Measurements from ENCODE around the gene KDM4B. TPM values are rescaled to one million over a fixed set of nuclear protein-coding genes. Genes with fewer than 3 reads are reported as not detected.
A peak's percentile ranks its signal among the peaks of the same experiment; 100 is the strongest.

The KDM4B gene
- total RNA-seq, 6 experiments from 2014 or later: 17.0 to 27.2 (median 20.3) TPM

DNA sequence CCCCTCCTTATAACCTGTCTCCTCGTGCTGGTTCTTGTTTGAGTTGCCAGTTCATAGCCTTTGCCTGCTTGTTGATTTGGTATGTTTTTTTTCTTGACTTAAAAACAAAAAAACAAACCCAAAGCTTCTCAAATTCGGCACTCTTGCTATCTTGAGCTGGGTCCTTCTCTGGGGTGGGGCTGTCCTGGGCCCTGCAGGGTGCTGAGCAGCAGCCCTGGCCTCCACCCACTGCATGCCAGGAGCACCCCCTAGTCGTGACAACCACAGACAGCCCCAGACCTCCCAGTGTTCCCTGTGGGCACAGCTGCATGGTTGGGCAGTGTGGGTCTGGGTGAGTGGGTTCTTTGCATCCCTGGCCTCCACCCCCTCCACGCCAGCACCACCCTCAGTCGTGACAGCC is 27.8 kb downstream of the KDM4B start:
- peaks cover 12% of the 10 kb centered on the region for H3K4me1 Mint-ChIP-seq (ENCODE audit: low read depth)
- no peak overlapping the region for H3K27ac Mint-ChIP-seq
- H3K9me3 Mint-ChIP-seq: no peaks in the 10 kb centered on the region
- DNase-seq: no peak
- H3K27me3 Mint-ChIP-seq (ENCODE audit: insufficient read depth): no peaks in the 10 kb centered on the region
- no peak overlapping the region for H3K4me3 Mint-ChIP-seq
- no peak for TF ChIP-seq CTCF (IDR thresholded peaks at IDR 0.05)
- H3K36me3 Mint-ChIP-seq (ENCODE audit: low read depth): peaks cover 4% of the 10 kb centered on the region

GRCh38 chr19:4997297-4997696 is 28.4 kb downstream of the KDM4B start:
- Mint-ChIP-seq H3K27me3 (ENCODE audit: insufficient read depth) (no peaks in the 10 kb centered on the region), H3K27ac (no peak overlapping the region), H3K36me3 (ENCODE audit: low read depth) (peaks cover 4% of the 10 kb centered on the region), H3K4me3 (no peak overlapping the region), H3K4me1 (ENCODE audit: low read depth) (peaks cover 18% of the 10 kb centered on the region), H3K9me3 (no peaks in the 10 kb centered on the region)
- TF ChIP-seq CTCF (IDR thresholded peaks at IDR 0.05): no peak
- no peak for DNase-seq

- no peak for DNase-seq
- Mint-ChIP-seq H3K36me3 (ENCODE audit: low read depth) (no peaks in the 10 kb centered on the region; the same call in 1 of the 2 replicates), H3K27me3 (ENCODE audit: insufficient read depth) (no peaks in the 10 kb centered on the region; the same call in 1 of the 2 replicates), H3K4me3 (no peak overlapping the region), H3K27ac (no peak overlapping the region), H3K4me1 (ENCODE audit: low read depth) (peaks cover 31% of the 10 kb centered on the region), H3K9me3 (no peaks in the 10 kb centered on the region)
- TF ChIP-seq CTCF (IDR thresholded peaks at IDR 0.05): no peak
Measured at GRCh38 chr19:5000120-5000611, 31.3 kb downstream of the KDM4B start.

GRCh38 chr19:5001615-5002014 is 32.7 kb downstream of the KDM4B start:
- Mint-ChIP-seq H3K36me3 (ENCODE audit: low read depth) (no peaks in the 10 kb centered on the region; the same call in 1 of the 2 replicates), H3K27me3 (ENCODE audit: insufficient read depth) (no peaks in the 10 kb centered on the region; the same call in 1 of the 2 replicates), H3K4me3 (peak overlapping the region; percentile 82), H3K27ac (peak overlapping the region; percentile 90), H3K4me1 (ENCODE audit: low read depth) (peaks cover 31% of the 10 kb centered on the region), H3K9me3 (no peaks in the 10 kb centered on the region)
- peak; percentile 75 for DNase-seq
- TF ChIP-seq CTCF (IDR thresholded peaks at IDR 0.05): peak; percentile 86

DNA sequence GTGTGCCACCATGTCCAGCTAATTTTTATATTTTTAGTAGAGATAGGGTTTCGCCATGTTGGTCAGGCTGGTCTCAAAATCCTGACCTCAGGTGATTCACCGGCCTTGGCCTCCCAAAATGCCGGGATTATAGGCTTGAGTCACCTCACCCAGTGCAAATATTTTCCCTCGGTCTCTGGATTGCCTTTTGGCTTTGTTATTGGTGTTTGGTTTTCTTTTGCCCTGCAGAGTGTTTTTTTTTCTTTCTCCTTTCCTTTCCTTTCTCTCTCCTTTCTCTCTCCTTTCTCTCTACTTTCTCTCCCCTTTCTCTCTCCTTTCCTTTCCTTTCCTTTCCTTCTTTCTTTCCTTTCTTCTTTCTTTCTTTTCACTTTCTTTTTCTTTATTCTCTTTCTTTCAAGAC is 33.2 kb downstream of the KDM4B start:
- Mint-ChIP-seq H3K27me3 (ENCODE audit: insufficient read depth) (no peaks in the 10 kb centered on the region; the same call in 1 of the 2 replicates), H3K9me3 (no peaks in the 10 kb centered on the region), H3K4me3 (peak overlapping the region; percentile 82), H3K4me1 (ENCODE audit: low read depth) (peaks cover 34% of the 10 kb centered on the region), H3K36me3 (ENCODE audit: low read depth) (no peaks in the 10 kb centered on the region), H3K27ac (peak overlapping the region; percentile 90)
- peak; percentile 82 for DNase-seq
- no peak for TF ChIP-seq CTCF (IDR thresholded peaks at IDR 0.05)

Data from HFFc6 (cell line).